GM12864 (cell line): ENCODE measurements around the gene LPAR1.

Experiments
- DNase-seq: peaks from one replicate; pipeline ENCODE4 v3.0.0-alpha.2; 2011; ENCODE audit warnings: low read depth
- H3K4me3 ChIP-seq: 2 replicates; pipeline ENCODE4 v1.5.1; 2011; ENCODE audit warnings: mild to moderate bottlenecking, low read depth, low read length, control low read depth
- TF ChIP-seq, protein P1 (sequence below): IDR thresholded peaks from 2 replicates; pipeline ENCODE4 v1.5.1; 2011; ENCODE audit warnings: low read depth, mild to moderate bottlenecking, moderate library complexity, low read length, control low read depth, inconsistent platforms; ENCODE audit errors: missing control alignments

The LPAR1 gene

DNA sequence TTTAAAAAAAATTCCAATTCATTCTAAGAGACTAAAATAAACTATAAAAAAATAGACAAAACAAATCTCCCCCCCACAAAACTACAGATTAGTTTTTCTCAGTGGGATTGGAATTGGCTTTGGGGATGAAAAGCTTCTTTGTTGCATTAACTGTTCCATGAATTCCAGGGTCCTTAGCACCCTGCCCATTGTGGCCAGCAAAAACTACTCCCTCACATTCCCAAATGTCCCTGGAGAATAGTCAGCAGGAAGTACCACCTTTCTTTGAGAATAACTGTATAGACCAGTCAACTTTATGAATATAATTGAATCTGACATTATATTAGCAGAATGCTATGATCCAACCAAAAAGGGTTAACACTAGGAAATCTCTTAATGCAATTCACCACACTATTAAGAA lies 147.9 kb downstream of the LPAR1 start:
- no peak for DNase-seq
- TF ChIP-seq, protein P1, sequence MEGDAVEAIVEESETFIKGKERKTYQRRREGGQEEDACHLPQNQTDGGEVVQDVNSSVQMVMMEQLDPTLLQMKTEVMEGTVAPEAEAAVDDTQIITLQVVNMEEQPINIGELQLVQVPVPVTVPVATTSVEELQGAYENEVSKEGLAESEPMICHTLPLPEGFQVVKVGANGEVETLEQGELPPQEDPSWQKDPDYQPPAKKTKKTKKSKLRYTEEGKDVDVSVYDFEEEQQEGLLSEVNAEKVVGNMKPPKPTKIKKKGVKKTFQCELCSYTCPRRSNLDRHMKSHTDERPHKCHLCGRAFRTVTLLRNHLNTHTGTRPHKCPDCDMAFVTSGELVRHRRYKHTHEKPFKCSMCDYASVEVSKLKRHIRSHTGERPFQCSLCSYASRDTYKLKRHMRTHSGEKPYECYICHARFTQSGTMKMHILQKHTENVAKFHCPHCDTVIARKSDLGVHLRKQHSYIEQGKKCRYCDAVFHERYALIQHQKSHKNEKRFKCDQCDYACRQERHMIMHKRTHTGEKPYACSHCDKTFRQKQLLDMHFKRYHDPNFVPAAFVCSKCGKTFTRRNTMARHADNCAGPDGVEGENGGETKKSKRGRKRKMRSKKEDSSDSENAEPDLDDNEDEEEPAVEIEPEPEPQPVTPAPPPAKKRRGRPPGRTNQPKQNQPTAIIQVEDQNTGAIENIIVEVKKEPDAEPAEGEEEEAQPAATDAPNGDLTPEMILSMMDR, result no peak
- H3K4me3 ChIP-seq, result no peak overlapping the region

DNA sequence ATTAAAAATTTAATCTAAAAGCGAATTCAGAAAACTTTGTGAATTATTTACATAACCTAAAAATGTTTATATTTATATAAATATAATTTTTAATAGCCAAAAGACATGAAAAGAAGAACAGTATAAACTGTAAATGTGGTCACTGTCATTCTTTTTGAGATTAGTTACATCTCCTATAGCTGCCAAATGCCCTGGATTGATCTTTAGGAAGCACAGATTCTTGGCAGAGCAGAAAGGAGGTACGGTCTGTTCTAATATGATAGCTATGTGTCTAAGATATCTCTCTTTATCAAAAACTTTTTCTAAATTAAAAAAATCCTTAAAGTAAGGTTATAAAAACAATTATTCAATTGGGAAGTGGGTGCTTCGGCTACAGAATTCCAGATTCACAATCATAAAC lies 151.0 kb downstream of the LPAR1 start:
- no peak overlapping the region for H3K4me3 ChIP-seq
- no peak for DNase-seq
- TF ChIP-seq, protein P1, result no peak

DNA sequence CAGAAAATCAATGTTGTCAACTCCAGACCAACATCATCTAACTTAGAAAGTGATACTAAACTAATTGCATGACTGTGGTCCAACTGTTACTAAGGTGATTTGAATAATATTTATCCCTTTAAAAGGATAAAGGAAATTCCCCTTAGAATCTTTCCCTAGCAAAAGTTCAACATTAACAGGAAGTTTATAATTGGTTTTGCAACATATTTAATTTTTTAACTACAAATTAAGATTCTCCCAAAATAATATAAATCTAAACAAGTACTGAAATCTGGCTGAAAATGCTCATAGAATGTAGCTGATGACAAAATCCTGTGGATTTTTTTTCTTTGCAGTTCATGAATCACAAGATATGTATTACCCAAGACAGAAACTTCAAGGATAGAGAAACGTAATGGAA lies 151.4 kb downstream of the LPAR1 start:
- DNase-seq, result no peak
- TF ChIP-seq, protein P1, result no peak
- no peak overlapping the region for H3K4me3 ChIP-seq

DNA sequence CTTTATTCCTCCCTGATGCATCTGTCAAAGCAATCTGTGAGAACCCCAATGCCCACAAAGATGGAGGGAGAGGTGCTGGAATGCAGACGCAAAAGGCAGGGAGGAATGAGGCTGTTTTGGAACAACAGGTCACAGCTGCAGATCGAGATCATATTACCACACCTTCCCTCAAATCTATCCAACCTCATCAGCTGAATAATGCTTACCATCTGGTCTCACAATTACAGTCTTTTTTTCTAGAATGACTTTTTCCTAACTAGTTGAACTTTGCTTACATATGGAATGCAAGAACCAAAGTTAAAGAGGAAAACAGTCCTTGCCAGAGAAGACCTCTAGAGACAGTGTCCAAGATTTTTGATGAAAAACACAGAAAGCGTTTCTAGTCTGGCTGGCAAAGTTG lies 158.1 kb downstream of the LPAR1 start:
- no peak for DNase-seq
- H3K4me3 ChIP-seq, result no peak overlapping the region

DNA sequence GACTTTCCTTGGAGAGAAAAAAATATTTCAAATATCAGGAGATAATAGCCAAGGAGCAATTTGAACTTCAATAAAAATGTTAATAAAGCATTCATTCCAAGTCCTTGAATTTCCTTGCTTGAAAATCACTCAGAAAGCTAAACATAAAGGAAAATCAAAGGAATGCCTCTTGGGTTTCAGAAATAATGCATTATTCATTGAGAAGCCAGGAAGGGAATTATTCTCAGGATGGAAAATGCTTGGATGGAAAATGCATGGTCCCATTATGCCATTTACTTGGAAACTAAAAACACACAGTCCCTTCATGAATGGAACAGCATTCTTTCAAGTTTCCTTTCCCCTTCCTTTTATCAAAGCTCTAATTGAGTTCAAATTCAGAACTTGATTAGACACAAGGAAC lies 160.9 kb downstream of the LPAR1 start:
- no peak for DNase-seq
- TF ChIP-seq, protein P1, result no peak
- no peak overlapping the region for H3K4me3 ChIP-seq

More for the DNA sequence above, 158.1 kb downstream of the LPAR1 start:
- TF ChIP-seq, protein P1, result no peak

DNA sequence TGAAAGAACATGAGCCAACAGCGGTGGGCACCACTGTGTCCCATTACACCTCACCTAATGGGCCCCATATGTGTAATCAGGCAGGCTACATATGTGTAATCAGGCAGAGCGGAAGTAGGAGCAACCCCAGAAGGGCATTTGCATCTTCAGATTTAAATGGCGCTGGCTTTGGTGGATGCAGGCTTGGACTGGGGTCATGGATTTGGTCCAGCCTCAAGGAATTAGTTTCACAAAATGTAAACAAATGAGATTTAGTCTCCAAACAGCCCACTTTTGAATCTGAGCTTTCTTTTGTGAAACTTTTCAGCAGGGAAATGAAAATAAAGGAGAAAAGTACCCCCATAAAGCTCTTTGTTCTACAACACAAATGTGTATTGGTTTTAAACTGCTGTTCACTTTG lies 161.3 kb downstream of the LPAR1 start:
- DNase-seq, result peak; percentile 4
- TF ChIP-seq, protein P1, result no peak
- no peak overlapping the region for H3K4me3 ChIP-seq

DNA sequence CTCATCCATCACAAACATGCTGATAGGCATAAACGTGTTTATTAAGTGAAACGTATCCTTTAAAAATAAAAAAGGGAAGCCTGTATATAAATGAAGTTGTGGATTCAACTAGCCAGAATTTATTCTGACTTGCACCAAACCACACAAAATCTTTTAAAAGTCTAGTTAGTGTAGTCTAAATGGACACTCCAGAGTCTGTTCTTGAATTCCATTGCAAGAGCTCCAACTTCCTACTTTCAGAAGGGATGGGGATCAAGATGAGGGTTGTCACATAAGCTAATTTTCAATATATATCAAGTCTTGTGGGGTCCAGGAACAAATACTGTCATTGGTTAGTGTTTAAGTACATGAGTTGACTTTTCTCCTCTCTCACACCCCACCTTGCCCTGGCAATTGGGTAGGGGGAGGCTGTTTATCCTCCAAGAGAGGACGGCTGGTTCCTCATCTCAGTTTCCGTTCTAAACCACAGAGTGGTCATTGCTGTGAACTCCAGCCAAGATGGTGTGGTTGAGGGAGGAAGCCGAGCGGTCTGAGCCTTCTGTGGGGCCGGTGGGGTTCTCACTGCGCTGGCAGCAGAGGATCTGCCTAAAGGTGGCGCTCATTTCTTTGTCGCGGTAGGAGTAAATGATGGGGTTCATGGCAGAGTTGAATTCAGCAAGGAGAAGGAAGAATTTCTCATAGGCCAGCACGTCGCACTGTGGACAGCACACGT lies 163.2 kb downstream of the LPAR1 start:
- DNase-seq, result peak; percentile 29
- TF ChIP-seq, protein P1, result peak; percentile 52
- H3K4me3 ChIP-seq, result no peak overlapping the region
